ENCODE results near the gene AHI1.

- TF ChIP-seq CTCF (conservative IDR thresholded peaks at IDR 0.05; ENCODE audit: low read depth, low read length) (no peak), EZH2 (IDR thresholded peaks at IDR 0.05; ENCODE audit: borderline replicate concordance, low read depth, low read length, poor library complexity, severe bottlenecking) (no peak)
Observed at GRCh38 chr6:135418040-135418760, 79.3 kb downstream of the AHI1 start.
